ENCODE data around the gene CLIP4.

The CLIP4 gene

DNA sequence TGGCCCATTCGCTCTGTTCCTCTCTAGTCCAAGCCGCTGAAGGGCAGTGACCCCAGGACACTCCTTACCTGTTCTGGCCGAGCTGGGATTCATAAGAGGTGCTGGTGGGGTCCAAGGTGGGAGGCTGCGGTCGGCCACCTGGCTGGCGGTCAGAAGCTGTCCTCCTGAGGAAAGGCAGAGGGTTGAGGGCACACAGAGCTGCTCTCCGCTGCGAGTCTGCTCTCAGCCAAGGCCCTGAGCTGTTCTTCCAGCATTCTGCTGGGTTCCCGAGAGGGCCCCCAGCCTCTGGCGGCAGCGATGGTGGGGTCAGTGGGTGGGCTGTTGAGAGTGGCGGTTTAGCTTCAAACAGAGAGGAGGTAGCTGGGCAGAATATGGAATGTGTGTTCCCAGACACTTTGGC, 44.7 kb upstream of the CLIP4 start:
- no peak overlapping the region for H3K4me2 ChIP-seq (ENCODE audit: low read length)
- H2AFZ ChIP-seq = no peak overlapping the region
- no peaks in the 10 kb centered on the region for H3K27me3 ChIP-seq (ENCODE audit: control insufficient read depth, insufficient read depth, low read length)
- no peaks in the 10 kb centered on the region for H3K9me3 ChIP-seq (ENCODE audit: control insufficient read depth, low read length)
- no peaks in the 10 kb centered on the region for H3K4me1 ChIP-seq
- TF ChIP-seq, protein P1, sequence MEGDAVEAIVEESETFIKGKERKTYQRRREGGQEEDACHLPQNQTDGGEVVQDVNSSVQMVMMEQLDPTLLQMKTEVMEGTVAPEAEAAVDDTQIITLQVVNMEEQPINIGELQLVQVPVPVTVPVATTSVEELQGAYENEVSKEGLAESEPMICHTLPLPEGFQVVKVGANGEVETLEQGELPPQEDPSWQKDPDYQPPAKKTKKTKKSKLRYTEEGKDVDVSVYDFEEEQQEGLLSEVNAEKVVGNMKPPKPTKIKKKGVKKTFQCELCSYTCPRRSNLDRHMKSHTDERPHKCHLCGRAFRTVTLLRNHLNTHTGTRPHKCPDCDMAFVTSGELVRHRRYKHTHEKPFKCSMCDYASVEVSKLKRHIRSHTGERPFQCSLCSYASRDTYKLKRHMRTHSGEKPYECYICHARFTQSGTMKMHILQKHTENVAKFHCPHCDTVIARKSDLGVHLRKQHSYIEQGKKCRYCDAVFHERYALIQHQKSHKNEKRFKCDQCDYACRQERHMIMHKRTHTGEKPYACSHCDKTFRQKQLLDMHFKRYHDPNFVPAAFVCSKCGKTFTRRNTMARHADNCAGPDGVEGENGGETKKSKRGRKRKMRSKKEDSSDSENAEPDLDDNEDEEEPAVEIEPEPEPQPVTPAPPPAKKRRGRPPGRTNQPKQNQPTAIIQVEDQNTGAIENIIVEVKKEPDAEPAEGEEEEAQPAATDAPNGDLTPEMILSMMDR (IDR thresholded peaks at IDR 0.05) = no peak
- no peaks in the 10 kb centered on the region for H3K36me3 ChIP-seq (ENCODE audit: control insufficient read depth, insufficient read depth, low read length)
- no peak overlapping the region for H3K9ac ChIP-seq
- no peak overlapping the region for H3K27ac ChIP-seq
- H3K79me2 ChIP-seq = no peaks in the 10 kb centered on the region
- H3K4me3 ChIP-seq (ENCODE audit: low read depth, low read length) = no peak overlapping the region

DNA sequence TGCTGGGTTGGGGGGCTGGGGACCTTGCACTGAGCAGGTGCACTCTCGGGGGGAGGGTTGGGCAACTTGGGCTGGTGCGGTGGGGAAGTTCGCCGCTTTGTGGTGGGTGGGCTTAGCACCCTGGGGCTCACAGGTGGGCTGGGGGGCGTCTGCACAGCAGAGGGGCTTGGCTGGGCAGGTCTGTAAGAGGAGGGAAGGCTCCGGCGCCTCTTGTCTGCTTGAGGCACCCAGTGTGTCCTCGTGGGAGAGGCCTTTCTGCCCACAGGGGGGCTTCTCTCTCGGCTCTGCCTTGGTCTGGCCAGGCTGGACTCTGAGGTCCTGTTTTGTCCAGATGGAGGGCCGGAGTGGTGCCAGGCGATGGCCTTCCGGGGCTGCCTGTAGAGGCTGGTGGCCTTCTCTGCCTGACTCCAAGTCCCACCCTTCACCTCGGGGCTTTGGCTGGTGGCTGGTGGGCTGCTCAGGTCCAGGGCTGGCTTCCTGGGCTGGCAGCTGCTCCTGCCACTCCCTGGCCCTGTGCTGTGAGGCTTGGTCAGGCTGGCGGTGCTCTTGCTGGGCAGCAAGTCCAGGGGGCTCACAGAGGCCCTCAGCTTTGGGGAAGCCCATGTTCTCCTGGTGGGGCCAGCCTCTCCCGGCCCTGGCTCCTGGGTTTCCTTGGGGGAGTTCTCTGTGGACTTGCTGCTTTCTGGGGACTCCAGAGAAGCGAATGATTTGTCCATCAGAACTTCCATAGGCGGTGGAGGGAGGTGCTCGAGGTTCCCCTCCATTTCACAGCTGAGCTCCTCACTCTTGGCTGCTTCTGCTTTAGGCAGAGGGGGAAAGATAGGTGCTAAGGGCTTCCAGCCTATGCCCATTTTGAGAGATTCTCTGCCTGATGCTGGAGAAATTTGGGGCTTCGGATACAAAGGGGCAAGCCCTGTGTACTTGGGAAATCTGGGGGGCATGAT, 43.9 kb upstream of the CLIP4 start:
- Histone ChIP-seq H3K9me3 (ENCODE audit: control insufficient read depth, low read length) (no peaks in the 10 kb centered on the region), H3K79me2 (no peaks in the 10 kb centered on the region), H2AFZ (no peak overlapping the region), H3K9ac (no peak overlapping the region), H3K27me3 (ENCODE audit: control insufficient read depth, insufficient read depth, low read length) (no peaks in the 10 kb centered on the region), H3K27ac (no peak overlapping the region), H3K4me3 (ENCODE audit: low read depth, low read length) (no peak overlapping the region), H3K36me3 (ENCODE audit: control insufficient read depth, insufficient read depth, low read length) (no peaks in the 10 kb centered on the region), H3K4me2 (ENCODE audit: low read length) (no peak overlapping the region), H3K4me1 (no peaks in the 10 kb centered on the region)
- TF ChIP-seq, protein P1 (IDR thresholded peaks at IDR 0.05) = no peak

DNA sequence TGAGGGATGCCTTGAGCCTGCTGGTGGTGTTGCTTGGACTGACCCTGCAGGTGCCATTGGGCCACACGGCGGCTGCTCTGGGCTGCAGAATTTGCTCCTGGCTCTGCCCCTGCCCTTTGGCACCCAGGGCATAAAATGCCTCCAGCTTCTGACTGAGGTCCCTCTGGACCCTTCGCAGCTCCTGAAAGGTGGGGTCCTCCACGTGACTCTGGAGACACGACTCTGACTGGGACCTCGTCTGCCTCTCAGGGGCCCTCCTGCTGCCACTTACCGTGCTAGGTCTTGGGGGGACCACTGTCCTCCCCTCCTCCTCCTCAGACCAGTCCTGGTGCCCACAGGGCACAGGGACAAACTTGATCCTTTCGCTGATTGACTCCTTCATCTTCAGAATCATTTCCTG, 43.0 kb upstream of the CLIP4 start:
- no peaks in the 10 kb centered on the region for H3K9me3 ChIP-seq (ENCODE audit: control insufficient read depth, low read length)
- H3K27me3 ChIP-seq (ENCODE audit: control insufficient read depth, insufficient read depth, low read length) = no peaks in the 10 kb centered on the region
- H3K27ac ChIP-seq = no peak overlapping the region
- H3K9ac ChIP-seq = no peak overlapping the region
- H3K4me3 ChIP-seq (ENCODE audit: low read depth, low read length) = no peak overlapping the region
- H3K4me2 ChIP-seq (ENCODE audit: low read length) = no peak overlapping the region
- H3K79me2 ChIP-seq = no peaks in the 10 kb centered on the region
- TF ChIP-seq, protein P1 (IDR thresholded peaks at IDR 0.05) = no peak
- H2AFZ ChIP-seq = no peak overlapping the region
- H3K36me3 ChIP-seq (ENCODE audit: control insufficient read depth, insufficient read depth, low read length) = no peaks in the 10 kb centered on the region
- H3K4me1 ChIP-seq = no peaks in the 10 kb centered on the region

DNA sequence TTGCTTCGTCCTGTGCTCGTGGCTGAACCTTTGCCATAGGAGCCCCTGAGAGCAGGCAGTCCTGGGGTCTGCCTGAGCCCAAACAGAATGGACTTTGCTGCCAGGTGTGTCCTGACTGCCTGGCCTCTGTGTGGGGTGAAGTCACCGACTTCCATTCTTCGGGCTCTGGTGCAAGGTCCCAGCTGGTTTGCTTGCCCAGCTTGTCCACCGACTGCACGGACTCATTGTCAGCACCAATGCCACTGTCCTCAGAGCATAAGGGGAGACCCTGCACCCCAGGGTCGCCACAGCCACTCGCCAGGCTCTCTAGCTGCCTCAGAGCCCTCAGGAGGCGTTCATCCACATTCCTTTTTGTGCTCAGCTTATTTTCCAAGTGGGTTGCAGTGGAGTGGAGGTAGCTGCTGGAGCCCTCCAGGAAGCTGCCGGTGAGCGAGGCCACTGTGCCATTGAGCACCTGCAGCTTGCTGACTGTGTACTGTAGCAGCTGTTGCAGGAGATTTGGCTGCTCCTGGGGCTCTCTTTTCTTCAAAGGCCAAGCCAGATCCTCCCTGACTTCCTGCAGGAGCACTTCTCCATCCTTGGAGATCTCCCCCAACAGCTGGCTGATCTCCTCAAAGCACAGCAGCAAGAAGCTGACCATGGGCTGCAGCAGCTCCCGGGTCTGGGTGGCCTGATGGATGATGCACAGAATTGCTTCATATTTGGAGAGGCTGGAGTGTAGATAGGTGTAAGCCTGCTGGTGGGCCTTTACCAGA, 42.1 kb upstream of the CLIP4 start:
- no peaks in the 10 kb centered on the region for H3K27me3 ChIP-seq (ENCODE audit: control insufficient read depth, insufficient read depth, low read length)
- H3K36me3 ChIP-seq (ENCODE audit: control insufficient read depth, insufficient read depth, low read length) = no peaks in the 10 kb centered on the region
- H2AFZ ChIP-seq = no peak overlapping the region
- H3K27ac ChIP-seq = no peak overlapping the region
- H3K79me2 ChIP-seq = no peaks in the 10 kb centered on the region
- TF ChIP-seq, protein P1 (IDR thresholded peaks at IDR 0.05) = no peak
- H3K4me3 ChIP-seq (ENCODE audit: low read depth, low read length) = no peak overlapping the region
- H3K4me1 ChIP-seq = no peaks in the 10 kb centered on the region
- no peak overlapping the region for H3K9ac ChIP-seq
- no peak overlapping the region for H3K4me2 ChIP-seq (ENCODE audit: low read length)
- H3K9me3 ChIP-seq (ENCODE audit: control insufficient read depth, low read length) = no peaks in the 10 kb centered on the region

Data from parathyroid adenoma (tissue), 2 donors.